ENCODE results near the gene PVALB. TPM values are rescaled to one million over a fixed set of nuclear protein-coding genes. Genes with fewer than 3 reads are reported as not detected.

Gene PVALB
- total and polyA plus RNA-seq, 2 of the 4 experiments (the other 2 are of a cell fraction), result not detected

GRCh38 chr22:36768141-36768540 lies 48.7 kb downstream of the PVALB start:
- intact Hi-C loops (cut with micrococcal nuclease) (no loop called here), in situ Hi-C loops (cut with MboI; ENCODE audit: low sequenced_read_pairs) (no loop called here), dilution Hi-C loops (cut with HindIII; ENCODE audit: low sequenced_read_pairs, unreplicated experiment) (no loop called here)
- WGBS, 2 experiments (ENCODE audit: extremely low coverage in 2 of 2, insufficient read length in 1 of 2), result 100% methylated on average over 4 of the region's 5 CpGs; no CpG with 5 or more reads in 1 of the 2 experiments
- Histone ChIP-seq H2BK15ac (ENCODE audit: low read depth, low read length) (no peak overlapping the region), H3K18ac (ENCODE audit: low read depth, low read length) (no peak overlapping the region), H4K5ac (ENCODE audit: low read depth, low read length) (no peak overlapping the region), H2BK120ac (ENCODE audit: low read depth, low read length) (no peak overlapping the region), H3K9ac (ENCODE audit: low read depth, low read length) (no peak overlapping the region), H3K23ac (ENCODE audit: low read depth, low read length) (no peak overlapping the region), H3K4me2 (ENCODE audit: low read depth, low read length) (no peak overlapping the region), H3K4me3 (ENCODE audit: insufficient read depth, low read depth, low read length) (no peak overlapping the region), H2AK9ac (replicated peaks; ENCODE audit: low read depth, low read length, poor library complexity) (no peak overlapping the region), H4K8ac (ENCODE audit: low read depth in 2 of 2, low read length in 2 of 2) (no peak overlapping the region), H3K36me3 (ENCODE audit: control insufficient read depth, insufficient read depth, low read length) (peaks cover 19% of the 10 kb centered on the region), H3K27me3 (ENCODE audit: control insufficient read depth, insufficient read depth, low read length) (no peaks in the 10 kb centered on the region), H3K4ac (ENCODE audit: low read depth, low read length) (no peak overlapping the region), H3K27ac (ENCODE audit: insufficient read depth, low read length) (no peak overlapping the region), H3K79me1 (ENCODE audit: low read depth in 1 of 2, low read length in 2 of 2) (0 out of 4 replicates have a peak, but pooled peaks cover 0 to 3% of the 10 kb centered on the region in 2 experiments), H2BK5ac (ENCODE audit: low read depth, low read length, poor library complexity, severe bottlenecking) (no peak overlapping the region), H2AFZ (replicated peaks; ENCODE audit: low read length, poor library complexity) (no peak overlapping the region), H3K9me1 (ENCODE audit: insufficient read depth, low read length) (no peaks in the 10 kb centered on the region; the same call in 1 of the 2 replicates), H4K91ac (ENCODE audit: insufficient read depth, low read depth, low read length) (no peak overlapping the region), H4K20me1 (ENCODE audit: insufficient read depth, low read length) (no peaks in the 10 kb centered on the region), H2AK5ac (ENCODE audit: low read depth, low read length) (no peak overlapping the region), H3K56ac (ENCODE audit: extremely low read depth, insufficient read depth, low read length) (no peak overlapping the region), H3K9me3 (ENCODE audit: control insufficient read depth, insufficient read depth, low read length) (no peaks in the 10 kb centered on the region), H3K4me1 (ENCODE audit: control insufficient read depth, insufficient read depth, low read length) (peaks cover 5% of the 10 kb centered on the region; the same call in 1 of the 2 replicates), H3K14ac (replicated peaks; ENCODE audit: low read depth, low read length) (no peak overlapping the region), H2BK20ac (ENCODE audit: low read depth, low read length) (no peak overlapping the region)
- POLR2A ChIA-PET (ENCODE audit: unreplicated experiment), result interaction anchor here (0.6 to 1.4 kb wide), 2 partner anchors 8 to 205 kb away, joined by 3 to 4 read pairs; partner anchors contain the start of gene IFT27
- DNase-seq (no peak), ATAC-seq (ENCODE audit: low read depth) (no peak)
- CTCF ChIA-PET, result no interaction called here
- no TSS peak for BruUV-seq (replicated peaks)
- TF ChIP-seq CEBPB (IDR thresholded peaks at IDR 0.05; ENCODE audit: low read depth, low read length), result no peak
- TF ChIP-seq RAD21 (IDR thresholded peaks at IDR 0.05; ENCODE audit: low read length), result no peak
- no peak for TF ChIP-seq SMC3 (IDR thresholded peaks at IDR 0.05; ENCODE audit: low read depth, low read length)
- no peak for TF ChIP-seq RCOR1 (IDR thresholded peaks at IDR 0.05; ENCODE audit: insufficient replicate concordance, low read length)
- no peak for TF ChIP-seq POLR2A (IDR thresholded peaks at IDR 0.05; ENCODE audit: low read depth, low read length)
- TF ChIP-seq CTCF (conservative IDR thresholded peaks at IDR 0.05; ENCODE audit: low read depth, low read length), result no peak
- TF ChIP-seq FOS (IDR thresholded peaks at IDR 0.05; ENCODE audit: low read depth, low read length), result no peak
- no peak for TF ChIP-seq BHLHE40 (IDR thresholded peaks at IDR 0.05; ENCODE audit: low read depth, low read length)
- TF ChIP-seq MXI1 (IDR thresholded peaks at IDR 0.05; ENCODE audit: borderline replicate concordance, low read depth, low read length), result no peak
- no peak for TF ChIP-seq ELK1 (IDR thresholded peaks at IDR 0.05; ENCODE audit: borderline replicate concordance, low read depth, low read length)
- no peak for TF ChIP-seq RFX5 (IDR thresholded peaks at IDR 0.05; ENCODE audit: low read depth, low read length)
- no peak for TF ChIP-seq CHD1 (IDR thresholded peaks at IDR 0.05; ENCODE audit: low read depth, low read length)
- no peak for TF ChIP-seq MAFK (IDR thresholded peaks at IDR 0.05; ENCODE audit: low read depth, low read length)
